Neutrophil (primary cell): ENCODE data around the gene MCTS1.
"Not testable (repeated sequence)": the region's sequence is repeated elsewhere in the genome, so short reads cannot be mapped to it uniquely, and the experiment has no call there.

Experiments
- H3K27ac ChIP-seq: fragments of 200-600 bp; sonication (generic); 2 replicates; pipeline ENCODE4 v1.5.1; 2016; ENCODE audit warnings: mild to moderate bottlenecking, moderate library complexity
- H3K27me3 ChIP-seq: fragments of 200-600 bp; sonication (generic); 2 replicates; pipeline ENCODE4 v1.6.0; 2016; ENCODE audit warnings: mild to moderate bottlenecking
- H3K36me3 ChIP-seq: fragments of 200-600 bp; sonication (generic); 2 replicates; pipeline ENCODE4 v1.5.1; 2017
- H3K4me1 ChIP-seq, 2 experiments: fragments of 200-600 bp in 1 of 2; sonication (generic) in 1 of 2; 1 replicate in 1 of 2; 2 replicates in 1 of 2; pipeline versions ENCODE4 v1.5.1 to v1.6.1; 2013 to 2016; ENCODE audit warnings: low read depth in 1 of 2, low read length in 1 of 2, mild to moderate bottlenecking in 1 of 2, moderate library complexity in 1 of 2; ENCODE audit not compliant: control insufficient read depth in 1 of 2, insufficient read depth in 1 of 2
- H3K4me3 ChIP-seq, 2 experiments: fragments of 200-600 bp in 1 of 2; sonication (generic) in 1 of 2; 1 replicate in 1 of 2; 2 replicates in 1 of 2; pipeline ENCODE4 v1.5.1; 2013 to 2016; ENCODE audit warnings: low read depth in 1 of 2, low read length in 1 of 2, mild to moderate bottlenecking in 1 of 2, moderate library complexity in 1 of 2
- H3K9me3 ChIP-seq: fragments of 200-600 bp; sonication (generic); 2 replicates; pipeline ENCODE4 v1.5.1; 2016
- TF ChIP-seq, protein P1 (sequence below): fragments of 200-600 bp; sonication (generic); IDR thresholded peaks from 2 replicates; pipeline ENCODE4 v1.5.1; 2016; ENCODE audit warnings: antibody characterized with exemption

MCTS1 gene

DNA sequence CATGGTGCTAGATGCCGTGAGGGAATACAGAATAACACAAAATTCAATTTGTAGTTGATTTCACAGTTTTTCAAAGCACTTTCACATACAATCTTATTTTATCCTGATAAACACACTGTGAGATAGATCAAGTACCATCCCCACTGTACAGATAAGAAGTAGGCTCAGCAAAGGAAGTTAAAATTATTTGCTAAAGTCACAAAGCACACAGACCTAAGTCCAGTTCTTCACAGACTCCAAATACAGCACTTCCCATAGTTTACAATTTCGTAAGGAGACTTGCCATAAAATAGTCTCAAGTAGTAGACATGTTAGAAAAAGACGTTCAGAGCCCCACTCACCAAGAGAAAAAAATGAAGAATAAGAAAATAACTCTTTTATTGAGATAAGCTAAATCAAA, 35.3 kb upstream of the MCTS1 start:
- H3K27me3 ChIP-seq: no peaks in the 10 kb centered on the region
- TF ChIP-seq, protein P1, sequence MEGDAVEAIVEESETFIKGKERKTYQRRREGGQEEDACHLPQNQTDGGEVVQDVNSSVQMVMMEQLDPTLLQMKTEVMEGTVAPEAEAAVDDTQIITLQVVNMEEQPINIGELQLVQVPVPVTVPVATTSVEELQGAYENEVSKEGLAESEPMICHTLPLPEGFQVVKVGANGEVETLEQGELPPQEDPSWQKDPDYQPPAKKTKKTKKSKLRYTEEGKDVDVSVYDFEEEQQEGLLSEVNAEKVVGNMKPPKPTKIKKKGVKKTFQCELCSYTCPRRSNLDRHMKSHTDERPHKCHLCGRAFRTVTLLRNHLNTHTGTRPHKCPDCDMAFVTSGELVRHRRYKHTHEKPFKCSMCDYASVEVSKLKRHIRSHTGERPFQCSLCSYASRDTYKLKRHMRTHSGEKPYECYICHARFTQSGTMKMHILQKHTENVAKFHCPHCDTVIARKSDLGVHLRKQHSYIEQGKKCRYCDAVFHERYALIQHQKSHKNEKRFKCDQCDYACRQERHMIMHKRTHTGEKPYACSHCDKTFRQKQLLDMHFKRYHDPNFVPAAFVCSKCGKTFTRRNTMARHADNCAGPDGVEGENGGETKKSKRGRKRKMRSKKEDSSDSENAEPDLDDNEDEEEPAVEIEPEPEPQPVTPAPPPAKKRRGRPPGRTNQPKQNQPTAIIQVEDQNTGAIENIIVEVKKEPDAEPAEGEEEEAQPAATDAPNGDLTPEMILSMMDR: no peak
- no peak overlapping the region for H3K27ac ChIP-seq
- peaks cover 0 to 5% of the 10 kb centered on the region in 2 experiments for H3K4me1 ChIP-seq
- no peaks in the 10 kb centered on the region for H3K9me3 ChIP-seq
- H3K36me3 ChIP-seq: no peaks in the 10 kb centered on the region
- no peak overlapping the region for H3K4me3 ChIP-seq

DNA sequence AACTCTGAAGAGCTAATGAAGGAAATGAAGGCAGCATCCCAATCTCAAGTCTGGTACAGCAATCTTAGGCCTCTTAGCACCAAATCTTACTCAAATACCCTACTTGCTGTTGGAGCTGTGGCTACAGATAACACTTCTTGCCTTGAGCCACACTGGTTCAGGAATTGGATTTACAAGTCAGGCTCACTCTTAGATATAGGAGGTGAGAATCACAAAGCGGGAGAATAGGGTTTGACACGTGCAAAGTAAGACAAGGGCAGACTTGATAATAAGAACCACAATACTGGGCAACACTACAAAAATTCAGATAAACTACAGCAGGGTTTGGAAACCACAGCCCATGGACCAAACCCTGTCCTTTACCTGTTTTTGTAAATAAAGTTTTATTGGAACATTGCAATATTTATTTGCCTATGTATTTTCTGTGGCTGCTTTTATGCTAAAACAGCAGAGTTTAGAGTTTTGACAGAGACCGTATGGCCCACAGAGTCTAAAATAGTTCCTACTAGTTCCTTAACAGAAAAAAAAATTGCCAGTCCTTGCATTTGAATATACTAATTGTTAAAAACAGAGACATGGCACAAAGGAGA, 33.8 kb upstream of the MCTS1 start:
- Histone ChIP-seq H3K4me3 (no peak overlapping the region), H3K27ac (no peak overlapping the region), H3K27me3 (no peaks in the 10 kb centered on the region), H3K36me3 (no peaks in the 10 kb centered on the region), H3K4me1 (peaks cover 0 to 5% of the 10 kb centered on the region in 2 experiments), H3K9me3 (no peaks in the 10 kb centered on the region)
- TF ChIP-seq, protein P1: no peak

DNA sequence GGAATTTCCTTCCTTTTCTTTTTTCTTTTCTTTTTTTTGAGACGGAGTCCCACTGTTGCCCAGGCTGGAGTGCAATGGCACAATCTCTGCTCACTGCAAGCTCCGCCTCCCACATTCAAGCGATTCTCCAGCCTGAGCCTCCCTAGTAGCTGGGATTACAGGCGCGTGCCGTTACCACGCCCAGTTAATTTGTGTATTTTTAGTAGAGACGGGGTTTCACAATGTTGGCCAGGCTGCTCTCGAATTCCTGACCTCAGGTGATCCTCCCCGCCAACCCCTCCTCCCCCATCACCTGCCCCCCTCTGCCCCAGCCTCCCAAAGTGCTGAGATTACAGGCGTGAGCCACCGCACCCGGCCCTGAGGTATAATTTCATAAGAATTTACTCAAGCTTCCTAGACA, 30.1 kb upstream of the MCTS1 start:
- H3K36me3 ChIP-seq, H3K27me3 ChIP-seq, H3K9me3 ChIP-seq, H3K4me3 ChIP-seq, H3K4me1 ChIP-seq, H3K27ac ChIP-seq: not testable (repeated sequence)

DNA sequence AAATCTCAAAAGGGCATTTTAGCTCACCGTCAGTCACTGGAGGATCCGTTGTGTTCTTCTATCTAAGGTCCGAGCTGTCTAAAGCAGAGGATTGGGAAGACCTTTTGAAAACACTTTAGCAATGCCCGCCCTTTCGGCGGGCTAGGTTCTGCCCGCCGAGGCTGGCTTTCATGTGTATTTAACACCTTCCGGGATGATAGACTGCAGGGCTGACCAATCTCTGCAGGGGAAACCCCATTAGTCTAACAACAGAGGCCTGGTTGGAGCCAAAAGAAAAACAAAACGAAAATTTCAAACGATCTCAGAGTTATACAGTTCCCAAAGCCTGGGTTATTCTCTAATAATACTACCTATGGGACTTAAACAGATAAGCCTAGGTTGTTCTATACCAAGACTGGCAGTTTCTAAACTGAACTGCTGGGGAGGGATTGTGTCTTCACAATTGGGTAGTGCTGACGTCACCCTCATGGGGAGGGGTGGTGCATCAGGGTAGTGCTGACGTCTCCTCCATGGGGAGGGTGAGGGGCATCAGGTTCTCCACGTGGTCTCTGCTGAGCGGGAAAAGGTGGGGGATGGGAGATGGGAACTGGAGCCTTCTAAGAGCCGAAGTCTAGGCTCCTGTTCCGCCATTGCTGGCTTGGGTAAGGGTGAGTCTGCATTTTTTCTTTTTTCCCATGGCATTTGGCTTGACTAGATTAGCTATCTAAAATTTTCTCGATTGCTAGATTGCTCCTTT, 28.4 kb upstream of the MCTS1 start:
- no peaks in the 10 kb centered on the region for H3K36me3 ChIP-seq
- TF ChIP-seq, protein P1: no peak

DNA sequence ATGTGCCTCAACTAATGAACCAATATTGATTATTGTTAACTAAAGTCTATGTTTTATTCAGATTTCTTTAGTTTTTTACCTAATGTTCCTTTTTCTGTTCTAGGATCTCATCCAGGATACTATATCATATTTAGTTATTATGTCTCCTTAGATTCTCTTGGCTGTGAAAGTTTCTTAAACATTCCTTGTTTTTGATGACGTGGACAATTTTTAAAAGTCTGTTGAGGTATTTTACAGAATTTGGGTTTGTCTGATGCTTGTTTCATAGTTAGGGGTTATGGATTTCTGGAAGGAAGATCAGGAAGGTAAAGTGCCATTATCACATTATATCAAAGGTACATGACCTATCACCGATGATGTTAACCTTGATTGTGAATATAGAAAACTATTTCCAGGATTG, 18.2 kb upstream of the MCTS1 start:
- Histone ChIP-seq H3K27me3 (no peaks in the 10 kb centered on the region), H3K9me3 (no peaks in the 10 kb centered on the region), H3K4me3 (no peak overlapping the region), H3K4me1 (no peaks in the 10 kb centered on the region), H3K36me3 (no peaks in the 10 kb centered on the region), H3K27ac (no peak overlapping the region)
- TF ChIP-seq, protein P1: no peak

More for the DNA sequence above, 28.4 kb upstream of the MCTS1 start:
- Histone ChIP-seq H3K4me1 (no peaks in the 10 kb centered on the region), H3K9me3 (no peaks in the 10 kb centered on the region), H3K27me3 (no peaks in the 10 kb centered on the region), H3K27ac (no peak overlapping the region), H3K4me3 (no peak overlapping the region)

DNA sequence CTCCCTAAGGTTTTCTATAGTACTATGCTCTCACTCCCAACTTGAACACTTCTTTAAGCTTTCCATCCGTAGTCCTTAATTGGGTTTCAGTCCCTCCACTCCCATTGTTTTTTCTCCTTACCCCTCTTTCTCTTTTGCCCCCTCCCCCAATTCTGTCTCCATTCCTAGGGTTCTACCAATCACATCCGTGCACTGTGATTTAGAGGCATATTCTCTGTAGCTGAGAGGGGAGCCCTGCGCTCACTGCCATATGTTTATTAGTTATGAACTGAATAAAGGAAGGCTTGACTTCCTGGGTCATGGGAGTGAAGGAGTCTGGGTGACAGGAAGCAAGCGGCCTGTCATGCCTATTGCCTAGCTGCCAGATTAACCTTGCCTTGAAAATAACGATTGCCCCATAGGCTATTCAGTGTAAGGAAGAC, 471 bp downstream of the MCTS1 start:
- Histone ChIP-seq H3K9me3 (no peaks in the 10 kb centered on the region), H3K27ac (peak overlapping the region; percentile 92), H3K4me1 (peaks cover 10 to 12% of the 10 kb centered on the region in 2 experiments), H3K4me3 (peak overlapping the region; percentile 65 to 73), H3K27me3 (no peaks in the 10 kb centered on the region), H3K36me3 (peaks cover 9% of the 10 kb centered on the region)
- TF ChIP-seq, protein P1: no peak
